GM20431 (cell line): ENCODE measurements around the gene C3orf20.
"Not testable (repeated sequence)": the region's sequence is repeated elsewhere in the genome, so short reads cannot be mapped to it uniquely, and the experiment has no call there.

ENCODE experiments used
- in situ Hi-C: fragments of 300-500 bp; cut with MseI, MboI; formaldehyde crosslinking; loops from one replicate; pipeline ENCODE4 v1.15.0; 2020; ENCODE audit warnings: low sequenced_read_pairs; ENCODE audit not compliant: unreplicated experiment

Gene C3orf20

GRCh38 chr3:14730703-14731382 lies 55.9 kb downstream of the C3orf20 start:
- in situ Hi-C loops: no loop called here

DNA sequence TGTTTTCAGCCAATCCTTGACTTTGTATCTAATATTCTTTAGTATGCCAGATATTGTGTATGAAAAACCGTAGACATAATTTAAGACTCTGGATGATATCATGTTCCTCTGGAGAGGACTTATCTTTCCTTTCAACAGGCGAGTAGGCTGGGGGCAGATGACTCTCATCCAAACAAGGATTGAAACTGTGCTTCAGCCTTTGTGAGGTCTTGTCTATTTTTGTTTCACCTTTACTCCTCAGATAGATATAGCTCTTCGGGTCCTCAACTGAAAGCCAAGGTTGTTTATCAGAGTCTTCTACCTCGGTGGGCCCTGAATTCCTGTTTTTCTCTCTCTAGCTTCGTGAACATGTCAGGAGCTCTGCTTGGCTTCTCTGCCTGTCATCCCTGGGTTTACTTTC lies 66.0 kb downstream of the C3orf20 start:
- in situ Hi-C loops: no loop called here

DNA sequence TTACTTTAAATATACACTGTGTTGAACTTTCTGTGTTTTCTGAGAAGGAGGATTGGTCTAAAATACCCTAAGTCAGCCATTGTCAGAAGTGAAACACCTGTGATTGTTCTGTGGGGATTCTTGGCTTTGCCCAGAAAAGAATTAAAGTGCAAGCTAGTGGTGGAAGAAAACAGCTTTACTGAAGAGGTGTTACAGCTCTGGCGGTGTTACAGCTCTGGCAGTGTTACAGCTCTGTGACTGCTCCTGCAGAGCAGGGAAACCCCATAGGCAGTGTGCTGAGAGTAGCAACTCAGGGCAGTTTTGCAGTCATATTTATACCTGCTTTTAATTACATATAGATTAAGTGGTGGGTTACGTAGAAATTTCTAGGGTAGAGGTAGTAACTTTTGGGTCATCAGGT lies 66.6 kb downstream of the C3orf20 start:
- in situ Hi-C loops: no loop called here

DNA sequence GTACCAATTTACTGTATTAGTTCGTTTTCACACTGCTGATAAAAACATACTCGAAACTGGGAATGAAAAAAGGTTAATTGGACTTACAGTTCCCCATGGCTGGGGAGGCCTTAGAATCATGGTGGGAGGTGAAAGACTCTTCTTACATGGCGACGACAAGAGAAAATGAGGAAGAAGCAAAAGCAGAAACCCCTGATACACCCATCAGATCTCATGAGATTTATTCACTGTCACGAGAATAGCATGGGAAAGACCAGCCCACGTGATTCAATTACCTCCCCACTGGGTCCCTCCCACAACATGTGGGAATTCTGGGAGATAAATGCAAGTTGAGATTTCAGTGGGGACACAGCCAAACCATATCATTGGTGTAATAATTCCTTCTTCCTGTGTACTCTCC lies 69.6 kb downstream of the C3orf20 start:
- in situ Hi-C loops: no loop called here

DNA sequence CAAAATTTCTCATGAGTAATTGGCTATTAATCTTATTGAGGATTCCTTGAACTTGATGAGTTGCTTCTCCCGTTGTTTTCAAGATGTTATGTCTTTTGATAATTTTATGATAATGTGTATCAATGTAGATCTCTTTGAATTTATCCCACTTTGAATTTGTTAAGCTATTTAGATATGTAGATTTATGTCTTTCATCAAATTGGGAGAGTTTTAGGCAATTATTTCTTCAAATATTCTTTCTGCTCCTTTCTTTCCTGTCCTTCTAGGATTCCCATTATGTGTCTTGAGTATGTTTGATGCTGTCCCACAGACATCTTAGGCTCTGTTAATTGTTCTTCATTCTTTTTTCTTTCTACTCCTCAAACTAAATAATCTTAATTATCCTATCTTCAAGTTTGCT lies 75.7 kb downstream of the C3orf20 start:
- in situ Hi-C loops: no loop called here

GRCh38 chr3:14752979-14753378 lies 78.0 kb downstream of the C3orf20 start:
- in situ Hi-C loops: not testable (repeated sequence)

- in situ Hi-C loops: no loop called here
Measured at GRCh38 chr3:14757153-14757700, 82.3 kb downstream of the C3orf20 start.

DNA sequence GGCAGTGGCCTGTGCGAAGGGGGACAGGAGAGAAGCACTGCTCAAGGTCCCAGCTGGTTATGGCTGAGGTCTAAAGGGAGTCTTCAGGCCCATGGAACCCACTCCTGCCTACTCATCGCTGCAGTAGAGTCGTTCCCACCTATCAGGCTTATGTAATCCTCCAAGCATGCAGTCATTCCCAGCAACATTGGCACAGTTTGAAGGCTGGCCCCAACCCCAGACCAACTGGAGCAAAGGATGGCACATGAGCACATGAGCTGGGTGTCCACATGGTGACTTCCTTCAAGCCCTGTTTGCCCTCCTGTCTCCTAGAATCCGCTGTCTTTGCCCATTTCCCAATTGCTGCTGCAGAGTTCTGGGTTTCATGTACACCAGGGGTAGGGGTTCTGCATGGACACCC lies 83.4 kb downstream of the C3orf20 start:
- in situ Hi-C loops: no loop called here

- in situ Hi-C loops: no loop called here
Measured at GRCh38 chr3:14758959-14759358, 84.0 kb downstream of the C3orf20 start.

- in situ Hi-C loops: no loop called here
Measured at GRCh38 chr3:14760185-14760584, 85.2 kb downstream of the C3orf20 start.

- in situ Hi-C loops: no loop called here
Measured at GRCh38 chr3:14761121-14761672, 86.3 kb downstream of the C3orf20 start.

GRCh38 chr3:14761866-14762265 lies 86.9 kb downstream of the C3orf20 start:
- in situ Hi-C loops: no loop called here

GRCh38 chr3:14762701-14763100 lies 87.8 kb downstream of the C3orf20 start:
- in situ Hi-C loops: no loop called here

- in situ Hi-C loops: no loop called here
Measured at GRCh38 chr3:14764331-14765059, 89.6 kb downstream of the C3orf20 start.

DNA sequence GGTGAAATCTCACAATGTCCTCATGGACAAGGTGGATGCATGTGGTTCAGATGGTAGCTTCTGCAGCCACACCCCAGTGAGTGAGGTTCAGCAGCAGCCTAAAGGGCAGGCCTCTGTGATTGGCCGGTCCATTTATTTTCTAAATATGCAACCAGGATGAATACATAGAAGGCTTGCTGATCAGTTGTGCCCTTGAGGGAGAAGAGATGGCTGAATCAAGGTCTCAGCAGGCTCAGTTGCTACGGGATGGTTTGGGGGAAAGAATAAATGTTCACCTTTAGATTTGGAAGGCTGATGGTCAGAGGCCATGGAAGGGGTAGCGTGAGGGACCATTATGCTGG lies 90.1 kb downstream of the C3orf20 start:
- in situ Hi-C loops: no loop called here

DNA sequence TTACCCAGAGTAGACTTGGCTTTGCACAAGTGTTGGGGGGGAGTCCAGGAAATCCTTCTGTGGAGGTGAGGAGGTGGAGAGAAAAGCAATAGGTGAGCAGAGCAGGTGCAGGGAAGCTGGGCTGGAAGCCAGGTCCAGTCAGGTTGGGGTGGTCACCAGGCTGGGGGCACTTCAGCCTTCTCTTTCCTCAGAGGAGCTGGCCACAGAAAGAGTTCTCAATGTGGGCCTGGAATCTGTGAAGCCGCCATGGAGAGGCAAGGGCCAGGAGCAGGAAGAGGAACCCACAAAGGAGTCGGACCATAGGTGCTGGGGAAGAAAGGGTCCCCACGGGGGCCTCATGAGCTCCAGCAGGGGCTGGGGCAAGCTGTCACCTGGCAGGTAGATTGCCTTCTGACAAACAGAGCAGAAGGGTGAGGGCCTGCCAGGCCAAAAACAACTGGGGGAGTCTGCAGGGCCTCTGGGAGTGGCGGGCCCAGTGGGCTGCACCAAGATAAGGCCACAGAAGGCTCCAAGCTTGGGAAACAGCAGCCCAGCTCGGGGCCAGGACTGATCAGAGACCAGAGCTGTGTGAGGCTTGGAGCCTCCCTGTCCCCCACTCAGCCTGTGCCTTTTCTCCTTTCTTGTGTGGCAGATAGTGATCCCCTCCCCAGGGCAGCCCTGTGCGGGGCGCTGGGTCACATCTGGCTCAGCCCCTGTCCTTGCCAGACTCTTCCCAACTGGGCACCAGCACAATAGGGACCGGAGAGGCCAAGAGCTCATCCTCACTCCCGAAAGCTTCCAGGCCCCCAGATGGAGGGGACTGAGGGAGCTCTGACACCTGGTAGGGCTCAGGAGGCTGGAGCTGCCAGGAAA lies 90.9 kb downstream of the C3orf20 start:
- in situ Hi-C loops: no loop called here

GRCh38 chr3:14766428-14767244 lies 91.7 kb downstream of the C3orf20 start:
- in situ Hi-C loops: no loop called here

DNA sequence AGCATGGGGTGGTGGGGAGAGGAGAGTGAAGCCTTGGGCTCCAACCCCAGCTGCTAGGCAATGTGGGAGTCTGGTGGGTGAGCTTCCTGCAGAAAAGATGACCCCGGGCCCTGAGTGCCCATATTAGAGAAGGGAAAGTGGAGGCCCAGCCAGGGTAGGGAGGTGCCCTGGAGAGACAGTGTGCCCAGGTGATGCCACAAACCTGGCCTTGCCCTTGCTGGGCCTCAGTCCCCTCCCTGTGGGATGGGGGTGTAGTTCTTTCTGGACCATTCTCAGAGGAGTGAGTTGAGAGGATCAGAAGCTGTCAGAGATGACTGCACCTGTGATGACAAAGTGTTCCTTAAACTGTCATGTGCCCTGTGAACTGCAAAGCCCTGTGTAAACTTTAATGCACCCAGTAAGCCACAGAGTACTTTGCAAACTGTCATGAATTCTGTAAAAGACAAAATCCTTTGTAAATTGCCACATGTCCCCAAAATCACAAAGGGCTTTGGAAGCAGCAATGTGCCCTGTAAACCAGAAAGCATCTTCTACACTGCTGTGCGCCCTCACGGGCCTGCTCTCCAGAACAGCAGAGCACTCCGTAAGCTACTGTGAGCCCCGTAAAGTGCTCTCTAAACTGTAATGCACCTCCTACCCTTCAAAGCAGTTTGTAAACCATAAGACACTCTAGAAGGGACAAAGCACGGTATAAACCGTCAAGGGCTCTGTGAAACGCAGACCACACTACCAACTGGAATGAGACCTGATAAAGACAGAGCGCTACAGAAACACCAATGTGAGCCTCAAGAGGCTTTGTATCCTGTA lies 92.5 kb downstream of the C3orf20 start:
- in situ Hi-C loops: no loop called here
